RPMI8226 (cell line): Measurements from ENCODE around the gene CREBBP.

Experiments
- DNase-seq: peaks from one replicate; pipeline ENCODE4 v3.0.0-alpha.2; 2015

CREBBP gene

DNA sequence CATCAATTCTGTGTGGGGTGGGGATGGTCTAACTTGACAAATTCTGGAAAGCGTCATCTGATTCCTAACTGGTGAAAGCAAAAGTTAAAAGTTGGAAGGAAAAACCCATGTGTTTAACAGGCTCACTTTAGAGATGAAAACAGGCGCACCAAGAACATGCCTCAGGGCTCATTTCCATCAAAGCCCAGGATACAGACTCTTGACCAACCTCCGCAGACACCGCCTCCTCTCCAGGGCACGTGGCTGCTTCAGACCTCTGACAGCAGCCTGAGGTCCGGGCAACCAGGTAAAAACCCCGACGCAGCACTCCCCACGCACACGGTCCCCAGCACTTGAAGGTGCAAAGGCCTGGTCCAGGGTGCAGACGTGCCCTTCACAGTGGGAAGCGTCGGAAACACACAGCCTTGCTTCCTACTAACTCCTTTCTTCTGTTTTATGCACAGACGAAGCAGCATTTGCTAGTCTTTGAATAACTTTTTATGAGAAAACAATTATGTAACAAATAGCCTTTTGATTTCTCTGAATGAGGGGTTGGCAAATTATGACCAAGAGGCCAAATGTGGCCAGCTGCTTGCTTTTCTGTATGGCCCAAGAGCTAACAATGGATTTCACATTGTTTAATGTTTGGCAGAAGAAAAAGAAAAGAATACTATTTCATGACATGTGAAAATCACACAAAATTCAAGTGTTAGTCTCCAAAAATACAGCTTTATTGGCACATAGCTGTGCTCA lies 119.0 kb downstream of the CREBBP start:
- DNase-seq = no peak

DNA sequence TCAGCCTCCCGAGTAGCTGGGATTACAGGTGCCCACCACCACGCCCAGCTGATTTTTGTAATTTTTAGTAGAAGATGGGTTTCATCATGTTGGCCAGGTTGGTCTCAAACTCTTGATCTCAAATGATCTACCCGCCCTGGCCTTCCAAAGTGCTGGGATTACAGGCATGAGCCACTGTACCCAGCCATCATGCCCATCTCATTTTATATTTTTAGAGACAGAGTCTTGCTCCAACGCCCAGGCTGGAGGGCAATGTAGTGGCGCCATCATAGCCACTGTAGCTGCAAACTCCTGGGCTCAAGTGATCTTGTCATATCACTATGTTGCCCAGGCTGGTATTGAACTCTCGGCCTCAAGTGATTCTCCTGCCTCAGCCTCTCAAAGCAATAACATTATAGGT lies 120.0 kb downstream of the CREBBP start:
- no peak for DNase-seq

DNA sequence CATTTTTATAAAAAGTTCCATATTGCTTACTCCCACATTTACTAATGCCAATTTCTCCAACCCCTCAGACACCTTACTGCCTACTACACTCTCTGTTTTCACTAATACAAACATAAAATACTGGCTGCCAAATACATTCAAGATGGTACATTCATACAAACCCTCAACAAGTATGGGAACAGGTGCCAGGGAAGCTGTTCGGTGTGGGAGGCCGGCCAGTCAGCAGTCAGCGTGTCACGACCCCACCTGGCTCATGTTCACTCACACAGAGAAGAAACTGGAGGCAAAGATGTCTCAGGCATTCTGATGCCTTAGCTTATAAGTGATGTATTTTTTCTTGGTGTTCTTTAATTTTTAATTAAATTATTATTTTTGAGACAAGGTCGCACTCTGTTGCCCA lies 120.8 kb downstream of the CREBBP start:
- DNase-seq = no peak

DNA sequence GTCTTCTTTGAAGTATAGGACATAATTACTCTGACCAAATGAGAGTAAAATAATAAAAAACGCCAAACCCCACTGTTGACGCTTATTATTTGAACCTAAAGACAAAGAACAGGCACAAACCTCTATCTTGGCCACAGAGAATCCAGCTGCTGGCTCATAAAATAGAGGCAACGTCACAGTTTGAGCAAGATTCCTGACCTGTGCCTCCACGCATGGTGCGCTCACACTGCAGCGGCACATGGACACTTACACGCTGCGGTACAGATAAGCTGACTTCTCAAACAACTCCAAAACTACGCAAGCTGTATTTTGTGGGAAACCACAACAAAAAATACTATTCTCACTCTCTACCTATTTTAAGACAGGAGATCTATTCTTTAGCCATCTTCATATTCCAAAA lies 124.4 kb downstream of the CREBBP start:
- no peak for DNase-seq

DNA sequence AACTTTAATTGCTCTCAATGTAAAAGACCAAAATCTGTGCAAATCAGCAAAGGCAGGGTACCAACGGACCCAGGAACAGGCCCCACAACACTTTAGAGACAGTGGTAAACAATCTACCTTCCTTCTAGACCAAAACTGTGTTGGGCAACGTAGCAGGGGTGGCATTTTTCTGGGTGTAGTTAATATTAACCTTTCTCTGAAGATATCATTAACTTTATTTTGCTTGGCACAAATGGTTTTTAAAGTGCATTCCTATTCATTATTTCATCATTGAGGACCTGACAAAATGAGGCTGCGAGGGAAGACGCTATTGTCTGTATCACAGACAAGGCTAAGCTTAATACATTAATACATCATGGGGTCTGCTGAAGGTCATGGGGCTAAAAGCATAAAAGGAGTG lies 125.3 kb downstream of the CREBBP start:
- no peak for DNase-seq

DNA sequence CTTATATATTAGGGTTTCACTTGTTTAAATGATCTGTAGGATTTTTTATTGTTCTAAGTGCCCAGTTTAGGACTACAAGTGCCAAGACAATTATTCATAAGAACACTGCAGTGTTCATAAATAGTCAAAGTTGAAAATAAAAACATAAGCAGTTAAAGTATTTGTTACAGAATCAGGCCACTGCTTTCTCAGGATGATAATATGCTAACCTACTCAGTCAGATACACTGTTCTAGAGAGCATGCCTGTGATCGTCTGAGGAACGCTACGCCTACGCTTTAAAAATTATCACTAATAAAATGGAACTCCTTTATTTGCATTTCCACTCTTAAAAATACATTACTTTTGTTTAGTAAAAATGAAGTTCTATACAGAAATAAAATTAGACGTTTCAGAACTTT lies 125.7 kb downstream of the CREBBP start:
- no peak for DNase-seq

DNA sequence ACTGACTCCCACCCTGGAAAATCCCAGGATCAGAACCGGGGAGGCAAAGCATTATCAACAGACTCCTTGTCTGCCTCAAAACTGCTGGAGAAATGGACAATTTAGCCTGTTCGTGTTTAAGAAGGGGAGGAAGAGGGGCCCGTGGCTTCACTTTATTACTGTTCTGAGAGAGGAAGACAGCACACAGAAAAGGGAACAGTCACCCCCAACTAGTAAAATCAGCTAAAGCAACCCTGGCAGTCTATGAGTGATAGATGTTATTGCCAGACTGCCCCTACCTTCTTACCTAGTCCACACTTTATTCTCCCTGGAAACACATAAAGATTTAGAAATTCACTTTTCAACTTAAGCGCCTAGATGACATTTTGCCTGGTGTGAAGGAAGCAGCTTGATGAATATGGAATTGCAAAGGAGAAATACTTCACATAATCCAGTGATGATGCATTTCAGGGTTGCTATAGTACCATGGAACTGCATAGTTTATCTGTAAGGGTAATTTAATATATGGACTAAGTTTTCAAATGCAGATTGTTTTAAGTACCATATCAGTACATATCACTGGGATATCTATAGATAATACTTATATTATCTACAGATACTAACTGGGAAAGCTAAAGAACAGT lies 126.3 kb downstream of the CREBBP start:
- DNase-seq = no peak

DNA sequence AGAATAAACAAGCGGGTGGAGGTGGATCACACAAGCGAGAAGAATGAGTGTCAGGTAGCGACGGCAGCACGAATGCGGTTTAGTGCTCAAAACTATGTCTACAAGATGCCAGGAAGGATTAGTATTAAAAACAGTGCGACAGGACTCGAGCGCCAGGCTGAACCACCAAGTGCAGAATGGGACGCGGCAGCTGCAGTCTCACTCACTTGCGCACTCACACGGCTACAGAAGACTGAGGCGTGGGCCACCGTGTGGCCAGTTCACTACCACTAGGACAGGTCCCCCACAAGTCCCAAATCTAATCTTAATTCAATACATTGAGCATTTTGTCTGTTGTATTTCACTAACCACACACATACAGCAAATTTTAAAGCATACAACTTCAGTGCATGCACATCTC lies 127.5 kb downstream of the CREBBP start:
- DNase-seq = no peak

DNA sequence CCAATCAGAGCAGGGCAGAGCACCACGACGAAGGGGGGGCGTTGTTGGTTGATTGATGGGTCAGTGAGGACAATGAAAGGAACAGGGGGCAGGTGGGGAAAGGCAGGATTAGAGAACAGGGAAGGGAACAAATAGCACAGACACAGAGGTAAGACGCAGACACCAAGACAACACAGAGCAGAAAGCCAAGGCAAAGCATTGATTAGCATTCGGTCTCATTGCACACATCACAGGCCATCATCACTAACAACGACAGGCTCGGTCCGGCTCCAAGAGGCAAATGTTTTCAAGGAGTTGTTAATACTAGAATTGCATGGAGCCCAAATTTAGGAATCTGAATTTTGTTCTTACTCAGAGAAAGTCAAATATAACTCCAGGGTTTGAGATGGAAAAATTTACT lies 128.6 kb downstream of the CREBBP start:
- no peak for DNase-seq

DNA sequence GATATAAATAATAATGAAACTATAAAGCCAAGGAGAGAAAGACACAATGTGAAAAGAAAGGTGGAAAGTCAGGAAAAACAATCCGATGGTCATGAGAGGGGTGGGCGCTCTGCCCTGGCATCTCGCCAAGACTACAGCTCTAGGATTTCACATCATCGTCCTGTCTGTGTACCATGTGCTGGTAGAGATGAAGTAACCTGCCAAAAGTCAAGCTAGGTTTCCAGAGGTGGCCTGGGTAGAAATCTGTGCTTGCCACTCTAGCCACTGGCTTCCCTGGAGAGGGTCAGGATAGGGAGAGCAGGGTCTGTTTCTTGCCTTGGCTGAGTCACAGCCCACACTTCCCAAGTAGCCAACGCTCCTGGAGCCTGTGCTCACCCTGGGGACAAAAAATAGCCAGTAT lies 132.2 kb downstream of the CREBBP start:
- no peak for DNase-seq

DNA sequence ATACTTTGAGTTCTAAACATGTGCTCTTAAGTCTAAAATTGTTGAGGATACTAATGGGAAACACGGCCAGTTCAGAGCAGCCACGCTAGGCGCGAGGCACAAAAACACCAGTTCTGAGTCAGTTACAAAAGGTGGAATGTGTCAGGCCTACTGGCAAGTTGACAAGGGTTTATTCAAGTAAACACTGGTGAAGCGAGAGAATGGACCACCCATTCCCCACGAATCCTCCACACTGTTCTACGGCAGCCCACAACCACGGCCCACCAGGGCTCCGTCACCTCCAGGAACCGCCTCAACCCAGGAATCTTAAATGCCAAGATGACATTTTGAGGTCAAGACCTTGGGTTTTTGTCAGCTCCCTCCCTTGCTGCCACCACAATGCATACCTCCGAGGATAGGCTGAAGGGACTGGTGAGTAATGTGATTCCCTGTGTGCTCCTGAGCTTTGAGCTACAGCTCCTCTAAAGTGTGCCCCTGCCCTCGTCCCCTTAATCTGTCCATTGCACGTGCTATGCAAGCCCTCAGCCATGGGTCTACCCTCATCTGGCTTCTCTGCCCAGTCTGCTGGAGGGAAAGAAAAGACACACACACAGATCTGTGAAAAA lies 134.7 kb downstream of the CREBBP start:
- DNase-seq = no peak

DNA sequence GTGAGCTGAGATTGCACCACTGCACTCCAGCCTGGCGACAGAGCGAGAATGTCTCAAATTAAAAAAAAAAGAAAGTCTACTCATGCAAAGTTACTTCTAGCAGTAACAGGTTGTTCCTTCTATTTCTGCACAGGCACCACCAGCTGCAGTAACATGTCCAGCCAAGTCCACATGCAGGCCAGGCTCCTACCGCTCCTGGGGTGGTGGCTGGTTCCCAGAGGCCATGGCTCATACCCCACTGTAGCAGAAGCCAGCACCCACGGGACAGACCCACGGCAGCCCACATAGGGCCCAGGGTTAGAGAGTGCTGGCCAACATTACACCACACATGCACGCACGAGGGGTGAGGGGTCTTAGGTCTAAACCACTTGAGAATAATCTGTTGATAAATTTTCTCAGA lies 136.5 kb downstream of the CREBBP start:
- DNase-seq = no peak

DNA sequence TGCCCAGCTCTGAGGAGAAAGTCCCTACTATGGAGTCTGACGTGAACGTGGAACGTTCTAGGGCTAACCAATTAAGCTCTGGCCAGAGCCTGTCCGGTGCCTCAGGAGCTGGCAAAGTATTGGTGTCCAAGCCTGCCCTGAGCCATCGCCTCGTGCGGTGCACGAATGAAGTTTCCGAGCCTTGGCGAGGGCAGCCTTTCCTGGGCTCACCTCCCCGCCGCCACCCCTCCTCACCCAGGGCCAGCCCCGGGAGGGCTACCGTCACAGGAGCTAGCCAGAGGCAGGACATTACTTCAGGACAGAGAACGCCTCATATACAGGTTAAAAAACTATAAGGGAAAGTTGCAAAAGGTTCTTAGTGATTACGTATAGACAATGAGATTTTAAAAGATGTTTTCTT lies 139.6 kb downstream of the CREBBP start:
- DNase-seq = no peak

DNA sequence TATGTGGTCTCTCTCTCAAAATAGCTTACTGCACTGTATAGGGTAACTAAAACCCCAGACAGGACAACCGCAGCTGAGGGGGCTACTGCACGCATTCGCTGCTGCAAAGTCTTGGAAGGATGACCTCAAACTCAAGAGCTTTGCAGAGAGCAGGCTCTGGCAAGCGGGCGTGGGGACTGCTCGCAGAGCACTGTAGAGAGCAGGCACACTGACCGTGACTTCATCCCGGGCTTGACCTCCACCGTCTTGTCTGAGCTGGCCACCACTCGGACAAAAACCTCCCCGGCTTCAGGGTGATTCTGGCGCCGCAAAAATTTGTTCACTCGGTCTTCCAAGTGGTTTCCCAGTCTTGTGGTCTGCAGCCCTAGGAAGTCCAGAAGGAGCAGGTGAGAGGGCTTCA lies 140.3 kb downstream of the CREBBP start:
- no peak for DNase-seq

DNA sequence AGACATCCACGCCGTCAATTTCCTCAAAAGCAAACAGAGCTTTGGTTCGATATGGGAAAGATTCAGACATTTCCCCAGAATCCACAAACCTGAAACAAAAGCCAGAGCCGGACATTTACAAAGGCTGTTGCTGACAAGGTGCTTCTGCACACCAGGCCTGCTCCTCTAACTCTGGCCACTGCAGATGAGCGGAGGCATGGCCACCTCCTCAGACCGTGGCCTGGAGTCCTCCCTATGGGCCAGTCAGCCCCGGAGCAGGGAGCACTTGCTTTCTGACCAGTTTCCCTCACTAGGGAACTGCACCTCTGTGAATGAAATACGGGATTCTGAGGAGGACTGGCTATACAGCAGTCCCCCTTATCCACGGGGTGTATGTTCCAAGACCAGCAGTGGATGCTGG lies 140.9 kb downstream of the CREBBP start:
- no peak for DNase-seq

DNA sequence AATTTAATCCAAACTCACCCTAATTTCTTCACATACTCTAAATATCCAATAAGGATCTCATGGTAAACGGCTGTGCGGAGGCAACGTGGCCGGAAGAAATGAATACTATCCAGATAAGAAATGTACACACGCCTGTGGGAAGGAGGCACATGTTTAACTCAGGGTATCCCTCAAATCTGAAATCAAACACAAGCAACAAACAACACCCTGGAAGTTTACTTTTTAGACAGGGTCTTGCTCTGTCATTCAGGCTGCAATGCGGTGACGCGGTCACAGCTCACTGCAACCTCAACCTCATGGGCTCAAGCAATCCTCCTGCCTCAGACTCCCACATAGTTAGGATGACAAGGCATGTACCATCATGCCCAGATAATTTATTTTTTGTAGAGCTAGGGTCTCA lies 142.0 kb downstream of the CREBBP start:
- DNase-seq = no peak

DNA sequence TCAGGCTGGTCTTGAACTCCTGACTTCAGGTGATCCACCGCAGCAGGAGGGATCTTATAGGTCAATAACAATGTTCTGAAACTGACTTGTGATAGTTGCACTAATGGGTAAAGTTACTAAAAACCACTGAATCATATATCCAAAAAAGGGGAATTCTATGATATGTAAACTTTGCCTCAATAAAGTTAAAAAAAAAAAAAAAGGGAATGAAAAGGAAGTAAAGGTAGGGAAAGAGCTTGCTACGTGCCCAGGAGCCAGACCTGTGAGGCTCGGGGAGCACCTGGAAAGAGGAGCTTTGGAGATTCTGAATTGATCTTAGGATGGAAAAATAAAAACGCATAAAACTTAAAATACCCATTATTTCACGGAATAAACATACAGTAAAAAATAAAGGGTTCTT lies 142.4 kb downstream of the CREBBP start:
- no peak for DNase-seq

DNA sequence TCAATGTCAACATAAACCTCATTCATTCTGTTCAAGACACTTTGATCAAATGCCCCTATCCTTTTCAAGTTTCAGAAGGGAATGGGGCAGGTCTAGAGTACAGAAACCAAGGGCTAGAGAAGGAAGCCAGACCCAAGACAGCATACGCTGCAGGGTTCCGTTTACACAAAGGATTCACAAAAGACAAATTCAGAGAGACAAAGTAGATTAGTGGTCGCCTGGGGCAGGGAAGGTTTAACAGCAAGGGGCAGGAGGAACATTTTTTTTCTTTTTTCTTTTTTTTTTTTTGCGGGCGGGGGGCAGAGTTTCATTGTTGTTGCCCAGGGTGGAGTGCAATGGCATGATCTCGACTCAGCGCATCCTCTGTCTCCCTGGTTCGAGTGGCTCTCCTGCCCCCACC lies 143.3 kb downstream of the CREBBP start:
- no peak for DNase-seq

DNA sequence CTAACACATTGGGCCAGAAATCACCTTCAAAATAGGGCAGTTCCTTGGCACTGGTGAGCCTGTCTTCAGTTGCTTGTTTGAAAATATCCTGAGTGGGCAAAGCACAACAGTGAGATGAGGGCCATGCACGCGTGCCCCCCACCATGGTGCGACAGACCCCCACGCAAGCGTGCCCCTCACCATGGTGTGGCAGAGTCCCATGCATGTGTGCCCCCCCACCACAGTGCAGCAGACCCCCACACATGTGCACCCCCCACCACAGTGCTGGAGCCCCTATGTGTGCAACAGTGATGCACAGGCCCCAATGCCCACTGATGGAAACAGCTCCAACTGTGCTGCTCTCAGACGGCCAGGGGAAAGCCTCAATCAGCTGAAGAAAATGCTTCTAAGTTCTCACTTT lies 144.4 kb downstream of the CREBBP start:
- no peak for DNase-seq

DNA sequence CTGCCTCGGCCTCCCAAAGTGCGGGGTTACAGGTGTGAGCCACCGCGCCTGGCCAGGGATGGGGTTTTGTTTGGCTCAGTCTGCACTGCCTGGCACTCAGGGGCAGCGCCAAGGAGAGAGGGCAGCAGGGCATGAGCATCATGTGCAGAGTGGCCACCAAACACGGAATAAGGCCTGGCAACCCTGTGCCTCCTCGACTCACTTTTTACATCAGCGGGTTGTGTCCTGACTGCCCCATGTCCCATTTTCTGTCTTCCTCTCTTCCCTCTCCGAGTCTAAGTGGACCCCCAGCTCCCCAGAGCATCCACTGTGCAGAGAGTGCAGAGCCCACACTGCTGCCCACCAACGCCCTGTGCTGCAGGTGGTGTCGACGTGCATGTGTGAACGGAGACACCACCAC lies 145.0 kb downstream of the CREBBP start:
- DNase-seq = no peak

DNA sequence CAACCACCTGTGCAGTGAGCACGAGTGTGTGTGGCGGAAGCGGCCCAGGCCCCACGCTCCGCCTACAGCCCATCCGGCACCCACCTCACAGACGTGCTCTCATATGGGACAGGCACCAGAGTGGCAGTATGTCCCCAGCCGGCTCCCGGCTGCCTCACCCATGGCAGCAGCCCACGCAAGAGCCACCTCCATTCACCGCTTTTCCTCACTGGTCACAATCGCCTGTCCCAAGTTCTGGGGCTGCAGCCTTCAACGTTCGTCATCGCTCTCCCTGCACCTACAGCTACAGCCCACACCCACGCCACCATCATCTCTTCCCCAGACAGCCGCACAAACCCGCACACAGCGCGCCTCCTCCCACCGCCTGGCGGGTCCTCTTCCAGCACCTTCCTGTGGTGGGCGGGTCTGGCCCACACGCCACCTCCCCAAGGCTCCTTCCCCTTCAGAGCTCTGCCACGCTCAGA lies 145.7 kb downstream of the CREBBP start:
- no peak for DNase-seq

DNA sequence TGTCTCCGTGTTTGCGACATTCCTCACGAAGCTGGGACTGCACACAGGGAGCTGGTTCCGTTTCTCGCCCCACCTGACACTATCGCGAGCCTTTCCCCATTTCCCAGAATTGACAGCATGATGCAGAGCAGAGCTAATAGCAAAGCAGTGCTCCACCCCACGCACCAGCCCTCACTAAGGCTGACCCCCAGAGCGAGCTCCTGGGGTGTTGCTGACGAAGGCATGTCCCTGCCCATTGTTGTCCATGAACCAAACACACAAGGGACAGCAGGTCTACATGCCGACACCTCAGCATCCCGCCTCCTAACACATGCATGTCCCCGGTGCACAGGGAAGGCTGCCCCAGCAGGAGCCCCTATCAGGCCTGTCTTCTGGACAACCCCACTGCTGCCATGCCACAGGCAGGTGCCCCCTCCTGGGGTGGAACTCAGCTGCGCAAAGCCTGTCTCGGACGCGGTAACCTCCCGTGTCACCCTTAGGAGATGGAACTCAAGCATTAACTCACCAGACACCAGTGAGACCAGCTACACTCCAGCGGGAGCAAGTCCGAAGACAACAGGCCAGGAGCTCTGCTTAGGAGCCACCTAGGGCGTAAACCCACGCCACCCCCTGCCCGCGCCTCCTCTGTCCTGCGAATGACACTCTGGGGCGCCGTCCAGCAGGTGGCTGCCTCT lies 146.3 kb downstream of the CREBBP start:
- no peak for DNase-seq

DNA sequence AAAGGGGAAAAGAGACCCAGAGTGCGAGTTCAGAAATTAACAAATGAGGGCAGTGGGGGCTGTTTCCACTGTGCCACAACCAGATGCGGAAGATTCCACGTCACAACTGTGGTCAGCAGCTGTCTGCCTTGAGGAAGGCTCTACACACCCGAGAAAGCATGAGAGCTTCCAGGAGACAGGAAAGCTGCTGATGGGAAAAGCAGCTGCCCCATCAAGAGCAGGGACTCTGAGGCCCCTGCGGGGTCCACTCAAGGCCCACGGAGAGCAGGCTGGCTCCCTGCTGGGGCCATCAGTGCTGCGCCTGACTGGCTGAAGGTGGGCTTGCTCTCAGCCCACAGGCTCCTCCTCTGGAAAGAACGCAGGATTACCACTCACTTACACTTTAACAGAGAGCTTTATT lies 148.3 kb downstream of the CREBBP start:
- no peak for DNase-seq
